Raji (cell line): Measurements from ENCODE around the gene COX6B2.

Source experiments
- POLR2A ChIP-seq: IDR thresholded peaks from 2 replicates; pipeline ENCODE4 v1.6.1; 2011; ENCODE audit warnings: low read depth, low read length, control low read depth; ENCODE audit not compliant: insufficient read depth

COX6B2 gene

DNA sequence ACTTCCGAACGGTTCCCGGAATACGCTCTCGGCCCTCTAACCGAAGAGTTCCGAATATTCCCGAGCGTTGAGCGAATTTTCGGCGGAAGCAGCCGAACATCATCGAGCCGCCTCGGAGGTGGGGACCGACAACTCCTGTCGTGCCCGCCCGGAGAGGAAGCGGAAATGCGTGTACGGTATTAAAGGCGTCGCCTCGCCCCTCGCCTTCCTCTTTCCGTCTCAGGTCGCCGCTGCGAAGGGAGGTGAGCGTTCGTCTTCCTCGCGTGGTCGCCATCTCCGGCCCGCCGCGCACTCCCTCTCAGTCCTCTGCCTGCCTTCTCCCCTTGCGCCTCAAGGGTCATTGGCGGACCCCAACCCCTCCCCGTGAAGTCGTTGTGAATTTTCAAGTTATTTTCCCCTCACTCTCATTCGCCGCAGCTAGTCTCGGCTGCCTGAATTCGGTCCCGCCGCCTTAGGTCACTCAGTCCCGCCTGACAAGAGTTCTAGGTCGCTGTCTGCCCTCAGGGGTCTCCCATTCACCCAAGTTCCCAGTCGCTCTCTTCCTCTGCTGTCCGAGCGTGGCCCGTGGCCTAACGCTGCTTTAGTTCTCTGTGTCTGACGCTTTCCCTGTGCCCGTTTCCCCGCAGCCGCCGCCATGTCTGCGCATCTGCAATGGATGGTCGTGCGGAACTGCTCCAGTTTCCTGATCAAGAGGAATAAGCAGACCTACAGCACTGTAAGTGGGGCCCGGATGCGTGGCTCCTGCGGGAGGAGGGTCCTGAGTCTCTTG is 31.4 kb upstream of the COX6B2 start, which contains the start of gene RPL28:
Gene RPL28, plus strand, starts transcription at position 209 of the 769 bp plus-strand sequence. Its CDS starts 426 bp downstream, at position 635.
- peak; percentile 100 for TF ChIP-seq POLR2A

DNA sequence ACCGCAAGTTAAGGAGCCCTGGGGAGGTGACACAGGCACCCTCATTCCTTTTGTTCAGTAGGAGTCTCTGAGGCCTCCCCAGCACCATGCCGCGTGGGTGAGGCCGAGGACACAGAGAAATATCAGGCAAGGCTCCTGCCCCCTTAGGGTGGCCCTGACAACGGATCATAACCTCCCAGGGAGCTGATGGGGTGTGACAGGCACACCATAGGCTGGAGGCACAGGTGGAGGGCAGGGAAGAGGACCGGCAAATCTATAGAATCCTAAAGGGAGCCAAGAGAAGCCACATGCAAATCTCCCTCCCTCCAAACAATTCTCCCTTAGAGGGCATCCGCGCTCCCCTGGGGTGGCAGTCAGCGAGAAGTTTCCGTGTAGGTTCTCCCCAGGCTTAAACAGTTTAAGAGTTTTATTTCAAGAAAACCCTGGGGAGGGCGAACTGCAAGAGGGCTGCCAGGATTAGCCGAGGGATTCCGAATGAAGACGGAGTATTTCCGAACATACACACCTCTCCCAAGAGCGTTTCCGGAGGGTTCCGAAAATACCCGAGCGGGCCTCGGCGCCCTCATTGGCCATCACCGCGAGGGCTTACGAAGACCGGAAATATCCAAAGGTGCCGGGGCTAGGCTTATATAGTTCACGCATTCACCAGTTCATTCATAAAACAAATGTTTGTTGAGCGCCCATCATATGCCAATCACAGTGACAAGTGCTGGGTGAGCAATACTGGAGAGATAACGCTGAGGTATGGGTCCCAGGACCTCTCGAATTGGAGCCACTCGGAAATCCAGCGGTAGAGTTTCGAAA is 30.6 kb upstream of the COX6B2 start:
- 0 out of 2 replicates have a peak, but pooled peaks have one; percentile 6 for TF ChIP-seq POLR2A

- TF ChIP-seq POLR2A, result peak; percentile 53
These were observed 29.8 kb upstream of the COX6B2 start, which contains the start of gene TMEM238 for GRCh38 chr19:55384131-55384919. TMEM238 (minus strand) TSS chr19:55384292; CDS start chr19:55384259, 33 bp downstream.

GRCh38 chr19:55383279-55384130 is 29.0 kb upstream of the COX6B2 start:
- TF ChIP-seq POLR2A, result peak; percentile 41

DNA sequence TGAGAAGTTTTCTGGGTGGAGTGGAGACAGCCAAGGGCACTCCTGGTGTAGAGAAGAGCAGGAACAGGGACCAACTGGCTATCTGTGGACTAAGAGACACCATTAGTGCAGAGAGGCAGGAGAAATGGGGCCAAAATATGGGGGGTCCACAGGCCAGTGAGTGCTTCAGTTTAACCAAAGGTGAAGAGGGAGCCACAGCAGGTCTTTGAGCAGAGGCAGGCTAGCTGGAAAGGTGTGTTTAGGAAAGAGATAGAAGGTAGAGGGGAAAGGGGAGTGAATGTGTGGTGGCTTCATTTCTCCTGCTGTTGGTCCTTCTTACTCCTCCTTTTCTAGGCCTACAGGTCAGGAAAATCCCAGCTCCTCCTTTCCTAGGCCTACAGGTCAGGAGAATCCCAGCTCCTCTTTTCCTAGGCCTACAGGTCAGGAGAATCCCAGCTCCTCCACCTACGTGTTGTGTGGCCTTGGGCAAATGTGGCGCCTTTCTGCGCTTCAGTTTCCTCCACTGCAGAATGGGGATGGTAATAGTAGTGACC is 28.1 kb upstream of the COX6B2 start:
- no peak for TF ChIP-seq POLR2A

DNA sequence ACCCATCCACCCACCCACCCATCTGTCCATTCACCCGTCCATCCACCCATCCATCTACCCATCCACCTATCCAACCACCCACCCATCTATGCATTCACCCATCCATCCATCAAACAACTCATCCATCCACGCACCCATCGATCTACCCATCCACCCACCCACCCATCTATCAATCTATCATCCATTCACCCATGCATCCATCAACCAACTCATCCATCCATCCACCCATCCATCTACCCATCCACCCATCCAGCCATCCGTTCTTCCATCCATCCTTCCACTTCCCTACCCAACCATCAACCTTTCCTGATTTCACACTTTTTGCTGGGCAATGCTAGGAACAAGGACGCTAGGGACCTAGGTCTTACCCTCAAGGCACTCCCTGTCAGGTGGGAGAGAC is 27.5 kb upstream of the COX6B2 start:
- TF ChIP-seq POLR2A, result no peak

DNA sequence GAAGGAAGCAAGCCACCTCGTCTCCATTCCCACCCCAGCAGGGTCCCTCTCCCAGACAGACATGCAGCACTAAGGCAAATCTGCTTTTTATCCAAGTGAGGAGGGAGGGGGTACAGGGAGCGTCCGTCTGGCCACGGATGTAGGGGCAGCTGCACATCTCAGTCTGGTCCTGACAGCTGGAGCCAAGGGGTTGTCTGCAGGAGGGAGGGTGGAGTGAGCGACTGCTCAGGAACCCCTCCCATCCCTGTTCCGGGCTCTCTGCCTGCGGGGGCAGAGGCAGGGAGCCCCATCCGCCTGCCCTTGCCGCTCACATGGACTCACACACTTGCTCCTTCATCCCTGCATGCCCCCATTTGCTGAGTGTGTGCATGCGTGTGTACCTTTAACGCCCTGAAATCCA is 24.7 kb upstream of the COX6B2 start:
- TF ChIP-seq POLR2A, result no peak

DNA sequence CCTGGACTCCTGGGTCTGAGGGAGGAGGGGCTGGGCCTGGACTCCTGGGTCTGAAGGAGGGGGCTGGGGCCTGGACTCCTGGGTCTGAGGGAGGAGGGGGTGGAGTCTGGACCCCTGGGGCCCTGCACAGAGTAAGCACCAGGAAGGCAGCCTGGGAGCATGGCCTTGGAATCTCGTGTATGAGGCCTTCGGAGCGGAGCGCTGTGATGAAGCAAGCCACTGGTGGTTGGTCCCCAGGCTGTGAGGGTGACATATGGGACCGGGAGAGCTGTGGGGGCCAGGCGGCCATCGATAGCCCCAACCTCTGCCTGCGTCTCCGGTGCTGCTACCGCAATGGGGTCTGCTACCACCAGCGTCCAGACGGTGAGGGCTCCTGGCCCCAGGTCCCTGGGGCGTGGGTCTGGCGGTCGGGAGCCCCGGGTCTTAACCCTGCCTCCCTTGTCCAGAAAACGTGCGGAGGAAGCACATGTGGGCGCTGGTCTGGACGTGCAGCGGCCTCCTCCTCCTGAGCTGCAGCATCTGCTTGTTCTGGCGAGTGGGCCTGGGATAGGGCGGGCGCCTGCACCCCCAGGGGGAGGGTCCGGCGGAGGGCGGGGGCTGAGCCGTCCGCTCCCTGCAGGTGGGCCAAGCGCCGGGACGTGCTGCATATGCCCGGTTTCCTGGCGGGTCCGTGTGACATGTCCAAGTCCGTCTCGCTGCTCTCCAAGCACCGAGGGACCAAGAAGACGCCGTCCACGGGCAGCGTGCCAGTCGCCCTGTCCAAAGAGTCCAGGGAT is 23.0 kb upstream of the COX6B2 start:
- no peak for TF ChIP-seq POLR2A

GRCh38 chr19:55376241-55376933 is 21.9 kb upstream of the COX6B2 start, which contains the start of gene TMEM190:
TMEM190 (plus strand) TSS chr19:55376826; CDS start chr19:55376854, 28 bp downstream.
- TF ChIP-seq POLR2A, result no peak

- no peak for TF ChIP-seq POLR2A
These were observed 19.7 kb upstream of the COX6B2 start for GRCh38 chr19:55373993-55374757.

- no peak for TF ChIP-seq POLR2A
These were observed 18.9 kb upstream of the COX6B2 start for GRCh38 chr19:55373306-55373992.
